Subcutaneous abdominal adipose tissue (tissue), 5 donors: ENCODE data around the gene EFNB3.

Experiments used
- H3K27ac ChIP-seq: one replicate; pipeline ENCODE4 v1.7.0; 2013; ENCODE audit warnings: low read depth, mild to moderate bottlenecking, inconsistent platforms, low read length, moderate library complexity
- H3K27me3 ChIP-seq, 5 donors: one replicate each; pipeline ENCODE4 v1.7.0; 2013; ENCODE audit warnings: low read length in 5 of 5, inconsistent platforms in 1 of 5; ENCODE audit not compliant: control insufficient read depth in 5 of 5, insufficient read depth in 4 of 5
- H3K36me3 ChIP-seq, 5 donors: one replicate each; pipeline ENCODE4 v1.7.0; 2013; ENCODE audit warnings: low read length in 5 of 5; ENCODE audit not compliant: control insufficient read depth in 5 of 5, insufficient read depth in 5 of 5
- H3K4me1 ChIP-seq, 5 donors: one replicate each; pipeline ENCODE4 v1.7.0; 2013; ENCODE audit warnings: low read length in 5 of 5, mild to moderate bottlenecking in 3 of 5, moderate library complexity in 1 of 5; ENCODE audit not compliant: control insufficient read depth in 5 of 5, insufficient read depth in 5 of 5
- H3K4me3 ChIP-seq, 5 donors: one replicate each; pipeline ENCODE4 v1.7.0; 2013; ENCODE audit warnings: low read length in 5 of 5, low read depth in 1 of 5
- H3K9ac ChIP-seq, 5 donors: one replicate each; pipeline ENCODE4 v1.7.0; 2013; ENCODE audit warnings: low read length in 5 of 5, mild to moderate bottlenecking in 4 of 5, moderate library complexity in 3 of 5
- H3K9me3 ChIP-seq, 5 donors: one replicate each; pipeline ENCODE4 v1.7.0; 2013; ENCODE audit warnings: low read length in 5 of 5; ENCODE audit not compliant: control insufficient read depth in 5 of 5
- donor health status: healthy.
- donor health status: healthy.
- donor health status: healthy.
- donor health status: healthy.
- donor health status: healthy.

EFNB3 gene

GRCh38 chr17:7717756-7718350 lies 12.9 kb downstream of the EFNB3 start:
- peak overlapping the region in 1 of 5 donors; percentile 55 for H3K9ac ChIP-seq
- H3K36me3 ChIP-seq = no peaks in the 10 kb centered on the region
- peak overlapping the region; percentile 35 to 69 (median 54) for H3K4me3 ChIP-seq
- no peak overlapping the region for H3K27ac ChIP-seq
- H3K4me1 ChIP-seq = peaks cover 0 to 22% (median 18%) of the 10 kb centered on the region in 5 donors
- peaks cover 26 to 52% (median 43%) of the 10 kb centered on the region in 5 donors for H3K27me3 ChIP-seq
- no peaks in the 10 kb centered on the region for H3K9me3 ChIP-seq

- peaks cover 22 to 43% (median 36%) of the 10 kb centered on the region in 5 donors for H3K27me3 ChIP-seq
Measured at GRCh38 chr17:7719661-7720060, 14.7 kb downstream of the EFNB3 start.

GRCh38 chr17:7720125-7720524 lies 15.1 kb downstream of the EFNB3 start:
- Histone ChIP-seq H3K27ac (no peak overlapping the region), H3K4me1 (peaks cover 0 to 22% (median 18%) of the 10 kb centered on the region in 5 donors), H3K36me3 (no peaks in the 10 kb centered on the region), H3K27me3 (peaks cover 20 to 38% (median 32%) of the 10 kb centered on the region in 5 donors), H3K4me3 (no peak overlapping the region), H3K9me3 (no peaks in the 10 kb centered on the region), H3K9ac (no peak overlapping the region)

More at GRCh38 chr17:7719661-7720060, 14.7 kb downstream of the EFNB3 start:
- H3K27ac ChIP-seq = no peak overlapping the region
- no peaks in the 10 kb centered on the region for H3K36me3 ChIP-seq
- H3K4me3 ChIP-seq = no peak overlapping the region
- no peaks in the 10 kb centered on the region for H3K9me3 ChIP-seq
- no peak overlapping the region for H3K9ac ChIP-seq
- peaks cover 0 to 22% (median 18%) of the 10 kb centered on the region in 5 donors for H3K4me1 ChIP-seq

- Histone ChIP-seq H3K9ac (no peak overlapping the region), H3K4me3 (no peak overlapping the region), H3K27me3 (peaks cover 8 to 23% (median 17%) of the 10 kb centered on the region in 5 donors), H3K27ac (no peak overlapping the region), H3K9me3 (no peaks in the 10 kb centered on the region), H3K4me1 (peaks cover 0 to 16% (median 15%) of the 10 kb centered on the region in 5 donors), H3K36me3 (no peaks in the 10 kb centered on the region)
Measured at GRCh38 chr17:7721612-7722011, 16.6 kb downstream of the EFNB3 start.

GRCh38 chr17:7727886-7728285 lies 22.9 kb downstream of the EFNB3 start:
- Histone ChIP-seq H3K27me3 (peaks cover 0 to 8% (median 3%) of the 10 kb centered on the region in 5 donors), H3K9ac (no peak overlapping the region), H3K27ac (no peak overlapping the region), H3K36me3 (no peaks in the 10 kb centered on the region), H3K9me3 (no peaks in the 10 kb centered on the region), H3K4me1 (no peaks in the 10 kb centered on the region), H3K4me3 (no peak overlapping the region)

GRCh38 chr17:7729816-7730215 lies 24.8 kb downstream of the EFNB3 start:
- Histone ChIP-seq H3K4me3 (no peak overlapping the region), H3K27me3 (peaks cover 0 to 8% (median 3%) of the 10 kb centered on the region in 5 donors), H3K36me3 (no peaks in the 10 kb centered on the region), H3K9ac (no peak overlapping the region), H3K4me1 (no peaks in the 10 kb centered on the region), H3K27ac (no peak overlapping the region), H3K9me3 (no peaks in the 10 kb centered on the region)

- no peak overlapping the region for H3K4me3 ChIP-seq
- H3K27me3 ChIP-seq = peaks cover 0 to 12% (median 0%) of the 10 kb centered on the region in 5 donors
- H3K36me3 ChIP-seq = no peaks in the 10 kb centered on the region
- H3K27ac ChIP-seq = no peak overlapping the region
- no peak overlapping the region for H3K9ac ChIP-seq
- H3K9me3 ChIP-seq = no peaks in the 10 kb centered on the region
- no peaks in the 10 kb centered on the region for H3K4me1 ChIP-seq
Measured at GRCh38 chr17:7732981-7733539, 28.1 kb downstream of the EFNB3 start.

- no peaks in the 10 kb centered on the region for H3K36me3 ChIP-seq
- H3K9me3 ChIP-seq = no peaks in the 10 kb centered on the region
- peaks cover 0 to 12% (median 0%) of the 10 kb centered on the region in 5 donors for H3K4me1 ChIP-seq
- H3K9ac ChIP-seq = no peak overlapping the region
- H3K4me3 ChIP-seq = no peak overlapping the region
- H3K27me3 ChIP-seq = peaks cover 3 to 18% (median 9%) of the 10 kb centered on the region in 5 donors
- H3K27ac ChIP-seq = no peak overlapping the region
Measured at GRCh38 chr17:7737601-7738000, 32.6 kb downstream of the EFNB3 start.

- H3K27ac ChIP-seq = no peak overlapping the region
- H3K4me1 ChIP-seq = peaks cover 0 to 12% (median 0%) of the 10 kb centered on the region in 5 donors
- no peak overlapping the region for H3K9ac ChIP-seq
- no peaks in the 10 kb centered on the region for H3K36me3 ChIP-seq
- no peaks in the 10 kb centered on the region for H3K9me3 ChIP-seq
- H3K27me3 ChIP-seq = peaks cover 9 to 16% (median 9%) of the 10 kb centered on the region in 5 donors
- H3K4me3 ChIP-seq = no peak overlapping the region
Measured at GRCh38 chr17:7739746-7740145, 34.7 kb downstream of the EFNB3 start.

- no peak overlapping the region for H3K27ac ChIP-seq
- peaks cover 9 to 16% (median 9%) of the 10 kb centered on the region in 5 donors for H3K27me3 ChIP-seq
- H3K4me1 ChIP-seq = peaks cover 0 to 14% (median 0%) of the 10 kb centered on the region in 5 donors
- peak overlapping the region in 1 of 5 donors; percentile 37 for H3K9ac ChIP-seq
- H3K36me3 ChIP-seq = no peaks in the 10 kb centered on the region
- no peaks in the 10 kb centered on the region for H3K9me3 ChIP-seq
- H3K4me3 ChIP-seq = peak overlapping the region; percentile 7 to 50 (median 40)
Measured at GRCh38 chr17:7740481-7741001, 35.5 kb downstream of the EFNB3 start.
